Measurements from ENCODE around the gene C9orf85. TPM values are rescaled to one million over a fixed set of nuclear protein-coding genes. Genes with fewer than 3 reads are reported as not detected.

The C9orf85 gene
- total and polyA plus RNA-seq, 10 of the 15 experiments (the other 5 are each of a cell fraction or from before 2014, with no cell fraction given): 9.1 to 22.6 (median 16.4) TPM

DNA sequence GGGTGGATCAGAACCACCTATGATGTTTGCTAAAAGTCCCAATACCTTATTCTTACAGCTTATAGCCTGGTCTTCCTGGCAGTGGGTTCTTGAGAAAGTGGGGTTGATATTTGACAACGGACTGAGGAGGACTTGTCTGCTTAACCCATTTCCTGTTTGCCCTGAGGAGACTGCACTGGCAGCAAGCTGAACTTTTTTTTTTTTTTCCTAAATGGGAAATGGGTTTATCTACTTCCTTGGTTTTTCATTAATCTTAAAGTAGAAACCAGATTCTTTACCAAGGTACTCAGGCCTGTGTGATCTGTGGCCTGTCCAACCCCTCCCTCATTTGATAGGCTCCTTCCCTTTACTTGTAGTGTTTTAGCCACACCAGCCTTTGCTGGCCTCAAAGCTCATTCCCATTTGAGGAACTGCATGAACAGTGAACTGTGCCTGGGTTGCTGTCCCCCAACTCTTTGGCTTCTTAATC lies 101.9 kb downstream of the C9orf85 start (continued):
- TF ChIP-seq RAD51 (IDR thresholded peaks at IDR 0.05): no peak
- TF ChIP-seq GABPA (IDR thresholded peaks at IDR 0.05; ENCODE audit: low read depth): no peak
- no peak for TF ChIP-seq RAD21 (IDR thresholded peaks at IDR 0.05; ENCODE audit: insufficient read depth, low read depth, low read length)
- no peak for TF ChIP-seq NRF1 (conservative IDR thresholded peaks at IDR 0.05; ENCODE audit: low read depth, low read length)
- no peak for TF ChIP-seq SUZ12 (IDR thresholded peaks at IDR 0.05; ENCODE audit: unreplicated experiment)
- no peak for TF ChIP-seq IRF5 (IDR thresholded peaks at IDR 0.05; ENCODE audit: borderline replicate concordance)
- no peak for TF ChIP-seq NFYB (IDR thresholded peaks at IDR 0.05; ENCODE audit: insufficient read depth, low read depth, low read length)
- TF ChIP-seq MYC (IDR thresholded peaks at IDR 0.05; ENCODE audit: insufficient read depth, insufficient read length, insufficient replicate concordance, low read length, severe bottlenecking): no peak

- no peaks in the 10 kb centered on the region for H3K4me1 ChIP-seq (ENCODE audit: control insufficient read depth, insufficient read depth, low read length)
- no peaks in the 10 kb centered on the region for H4K20me1 ChIP-seq (ENCODE audit: control insufficient read depth, insufficient read depth)
- no peaks in the 10 kb centered on the region for H3K79me2 ChIP-seq (ENCODE audit: control insufficient read depth, insufficient read depth, low read length)
- no peak overlapping the region for H3K4me3 ChIP-seq
- H3K36me3 ChIP-seq (ENCODE audit: control insufficient read depth in 2 of 2, insufficient read depth in 2 of 2, low read length in 1 of 2): no peaks in the 10 kb centered on the region
- ChIA-PET RAD21 (ENCODE audit: unreplicated experiment) (no interaction called here), POLR2A (no interaction called here), CTCF (interaction anchor here (6.0 to 7.6 kb wide), 2 partner anchors 205 to 217 kb away, joined by 64 to 213 read pairs; no protein-coding TSS in a partner anchor), SMC1A (ENCODE audit: uncharacterized antibody, unreplicated experiment) (interaction anchor here (0.9 to 7.1 kb wide), 2 partner anchors 204 to 217 kb away, joined by 4 to 93 read pairs; no protein-coding TSS in a partner anchor)
- H3K9me3 ChIP-seq (replicated peaks; ENCODE audit: control insufficient read depth, insufficient read depth, low read length): no peaks in the 10 kb centered on the region
- no peak overlapping the region for H2AFZ ChIP-seq (ENCODE audit: control insufficient read depth, low read depth, low read length)
- in situ Hi-C loops (cut with MboI): loop anchor here (25.0 kb wide), 1 partner anchor 736 kb away; no protein-coding TSS in a partner anchor
- DNase-seq (ENCODE audit: low read depth, low spot score) (no peak), FAIRE-seq (no peak), ATAC-seq (no peak)
- no peaks in the 10 kb centered on the region for H3K27me3 ChIP-seq (replicated peaks in 1 of 2; ENCODE audit: control insufficient read depth in 2 of 2, insufficient read depth in 2 of 2, low read length in 1 of 2)
- intact Hi-C loops (cut with micrococcal nuclease; ENCODE audit: unreplicated experiment): no loop called here
- no peak overlapping the region for H3K27ac ChIP-seq (ENCODE audit: control insufficient read depth, insufficient read depth)
- WGBS (ENCODE audit: insufficient coverage, insufficient replicate concordance, low lambda C conversion rate, missing lambda C conversion rate): 63% methylated on average over 3 of the region's 3 CpGs
- no TSS peak for BruUV-seq (replicated peaks)
- H3K4me2 ChIP-seq (ENCODE audit: control insufficient read depth, insufficient read depth): no peak overlapping the region
- no peak overlapping the region for H3K9ac ChIP-seq (ENCODE audit: control insufficient read depth, insufficient read depth, low read length)
- TF ChIP-seq SPI1 (IDR thresholded peaks at IDR 0.05; ENCODE audit: borderline replicate concordance, insufficient read depth, low read depth, low read length): no peak
- TF ChIP-seq ZBED1 (IDR thresholded peaks at IDR 0.05; ENCODE audit: borderline replicate concordance): no peak
- TF ChIP-seq PAX8 (IDR thresholded peaks at IDR 0.05): no peak
- TF ChIP-seq BCL3 (IDR thresholded peaks at IDR 0.05; ENCODE audit: borderline replicate concordance, insufficient read depth, low read depth, low read length, poor library complexity, severe bottlenecking): no peak
- TF ChIP-seq POU2F2 (IDR thresholded peaks at IDR 0.05; ENCODE audit: borderline replicate concordance, low read depth, low read length): no peak
- no peak for TF ChIP-seq NFYB (IDR thresholded peaks at IDR 0.05; ENCODE audit: insufficient read depth, low read depth, low read length)
- no peak for TF ChIP-seq IKZF2 (IDR thresholded peaks at IDR 0.05)
- no peak for TF ChIP-seq ZNF207 (IDR thresholded peaks at IDR 0.05; ENCODE audit: borderline replicate concordance)
- TF ChIP-seq CBX3 (IDR thresholded peaks at IDR 0.05; ENCODE audit: borderline replicate concordance, low read depth): no peak
- no peak for TF ChIP-seq GATAD2B (conservative IDR thresholded peaks at IDR 0.05; ENCODE audit: low read depth)
Observed at GRCh38 chr9:72022841-72023240, 111.4 kb downstream of the C9orf85 start.
